ENCODE results near the gene NLRP9. TPM values are rescaled to one million over a fixed set of nuclear protein-coding genes. Genes with fewer than 3 reads are reported as not detected.

The NLRP9 gene
- total RNA-seq, 1 donor from 2014 or later = not detected

GRCh38 chr19:55702131-55702627, 36.0 kb downstream of the NLRP9 start:
- Histone ChIP-seq H3K4me3 (no peak overlapping the region), H3K9me3 (no peaks in the 10 kb centered on the region), H3K36me3 (no peaks in the 10 kb centered on the region), H3K27me3 (no peaks in the 10 kb centered on the region), H3K4me1 (peaks cover 4% of the 10 kb centered on the region), H3K27ac (no peak overlapping the region)
- TF ChIP-seq CTCF (IDR thresholded peaks at IDR 0.05) (no peak), POLR2A (IDR thresholded peaks at IDR 0.05) (no peak), POLR2AphosphoS5 (IDR thresholded peaks at IDR 0.05; ENCODE audit: insufficient read depth in 1 of 2, low read depth in 1 of 2) (no peak)
- intact Hi-C loops (cut with DNase I) = no loop called here
- no peak for DNase-seq (ENCODE audit: extremely low spot score in 2 of 2)

GRCh38 chr19:55700813-55701212, 37.4 kb downstream of the NLRP9 start:
- TF ChIP-seq POLR2A (IDR thresholded peaks at IDR 0.05) (no peak), POLR2AphosphoS5 (IDR thresholded peaks at IDR 0.05; ENCODE audit: insufficient read depth in 1 of 2, low read depth in 1 of 2) (no peak), CTCF (IDR thresholded peaks at IDR 0.05) (no peak)

DNA sequence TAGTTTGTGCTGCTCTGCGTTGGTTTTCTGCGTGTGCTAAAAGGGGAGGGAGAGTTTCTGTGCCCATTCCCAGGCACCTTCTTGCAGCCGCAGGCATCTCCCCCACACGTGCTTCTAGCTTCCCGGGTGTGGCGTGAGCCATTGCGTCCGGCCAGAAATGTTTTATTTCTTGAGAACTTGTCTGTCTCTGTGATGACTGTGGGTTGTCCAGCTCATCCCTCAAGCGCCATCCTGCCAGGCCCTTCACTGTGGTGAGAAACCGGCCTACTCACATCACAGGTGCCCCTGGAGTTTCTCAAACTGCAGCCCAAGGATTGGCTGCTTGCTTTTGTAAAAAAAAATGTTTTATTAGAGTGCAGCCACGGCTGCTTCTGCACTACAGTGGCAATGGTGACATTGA, 39.0 kb downstream of the NLRP9 start:
- intact Hi-C loops (cut with DNase I) = no loop called here
- Histone ChIP-seq H3K9me3 (no peaks in the 10 kb centered on the region), H3K27me3 (no peaks in the 10 kb centered on the region), H3K36me3 (peaks cover 0 to 26% of the 10 kb centered on the region in 2 donors), H3K4me3 (no peak overlapping the region), H3K4me1 (peaks cover 3% of the 10 kb centered on the region), H3K27ac (no peak overlapping the region)
- DNase-seq (ENCODE audit: extremely low spot score in 2 of 2) = no peak
- TF ChIP-seq CTCF (IDR thresholded peaks at IDR 0.05) (no peak), POLR2AphosphoS5 (IDR thresholded peaks at IDR 0.05; ENCODE audit: insufficient read depth in 1 of 2, low read depth in 1 of 2) (no peak), POLR2A (IDR thresholded peaks at IDR 0.05) (no peak)

More at GRCh38 chr19:55700813-55701212, 37.4 kb downstream of the NLRP9 start:
- H3K4me1 ChIP-seq = peaks cover 4% of the 10 kb centered on the region
- no peaks in the 10 kb centered on the region for H3K27me3 ChIP-seq
- H3K36me3 ChIP-seq = peaks cover 0 to 10% of the 10 kb centered on the region in 2 donors
- H3K9me3 ChIP-seq = no peaks in the 10 kb centered on the region
- H3K4me3 ChIP-seq = no peak overlapping the region
- DNase-seq (ENCODE audit: extremely low spot score in 2 of 2) = no peak
- intact Hi-C loops (cut with DNase I) = no loop called here
- H3K27ac ChIP-seq = no peak overlapping the region

GRCh38 chr19:55698256-55698655, 39.9 kb downstream of the NLRP9 start:
- Histone ChIP-seq H3K27ac (no peak overlapping the region), H3K27me3 (no peaks in the 10 kb centered on the region), H3K4me1 (no peaks in the 10 kb centered on the region), H3K9me3 (no peaks in the 10 kb centered on the region), H3K4me3 (no peak overlapping the region), H3K36me3 (peaks cover 0 to 35% of the 10 kb centered on the region in 2 donors)
- no peak for TF ChIP-seq POLR2A (IDR thresholded peaks at IDR 0.05)
- no peak for TF ChIP-seq POLR2AphosphoS5 (IDR thresholded peaks at IDR 0.05; ENCODE audit: insufficient read depth in 1 of 2, low read depth in 1 of 2)
- DNase-seq (ENCODE audit: extremely low spot score in 2 of 2) = no peak
- intact Hi-C loops (cut with DNase I) = no loop called here

DNA sequence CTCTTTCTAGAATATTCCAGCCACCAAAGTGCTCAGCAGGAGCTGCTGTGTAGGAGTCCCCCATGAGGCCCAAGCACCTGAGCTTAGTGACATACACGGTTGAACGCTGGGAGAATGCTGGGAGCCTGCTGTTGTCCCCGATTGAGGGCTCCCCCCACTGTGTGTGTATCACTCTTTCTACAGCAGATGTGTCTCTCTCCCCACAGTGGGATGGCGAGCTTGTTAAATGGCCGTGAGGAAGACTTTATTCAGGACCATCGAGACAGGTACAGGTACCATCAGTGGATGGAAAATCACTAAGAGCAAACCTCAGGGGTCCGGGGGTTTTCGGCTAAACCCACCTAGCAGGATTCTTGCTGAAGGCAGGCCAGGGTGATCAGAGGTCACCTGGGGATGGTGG, 40.5 kb downstream of the NLRP9 start:
- no peak overlapping the region for H3K4me3 ChIP-seq
- TF ChIP-seq POLR2A (IDR thresholded peaks at IDR 0.05) = no peak
- no peak for TF ChIP-seq POLR2AphosphoS5 (IDR thresholded peaks at IDR 0.05; ENCODE audit: insufficient read depth in 1 of 2, low read depth in 1 of 2)
- no peak for TF ChIP-seq CTCF (IDR thresholded peaks at IDR 0.05)
- H3K27me3 ChIP-seq = no peaks in the 10 kb centered on the region
- no peaks in the 10 kb centered on the region for H3K9me3 ChIP-seq
- no peak overlapping the region for H3K27ac ChIP-seq
- no peak for DNase-seq (ENCODE audit: extremely low spot score in 2 of 2)
- intact Hi-C loops (cut with DNase I) = no loop called here
- H3K4me1 ChIP-seq = no peaks in the 10 kb centered on the region
- H3K36me3 ChIP-seq = peaks cover 0 to 40% of the 10 kb centered on the region in 2 donors
